Kidney (tissue), 14 donors: ENCODE data around the gene RUFY1. TPM values are rescaled to one million over a fixed set of nuclear protein-coding genes. Genes with fewer than 3 reads are reported as not detected.
"Not testable (repeated sequence)": the region's sequence is repeated elsewhere in the genome, so short reads cannot be mapped to it uniquely, and the experiment has no call there.

Experiments used
- DNase-seq, 5 donors: peaks; one replicate each; pipeline ENCODE4 v3.0.0-alpha.2; 2013 to 2020
- FAIRE-seq: peaks from 2 replicates; lab custom pipeline; 2012; peaks lifted over from hg19 to GRCh38; lab: Jason Lieb, UNC
- H3K27ac ChIP-seq, 2 donors: one replicate each; pipeline ENCODE4 v1.7.0; 2013; ENCODE audit warnings: low read depth in 2 of 2, low read length in 2 of 2, inconsistent platforms in 1 of 2
- H3K27me3 ChIP-seq: one replicate; pipeline ENCODE4 v1.7.1; 2013; ENCODE audit warnings: low read length, inconsistent platforms; ENCODE audit not compliant: control insufficient read depth, insufficient read depth
- H3K36me3 ChIP-seq, 3 donors: one replicate each; pipeline versions ENCODE4 v1.7.0 to v1.7.1; 2013; ENCODE audit warnings: low read length in 3 of 3, control low read depth in 1 of 3, inconsistent platforms in 1 of 3; ENCODE audit not compliant: insufficient read depth in 3 of 3, control insufficient read depth in 2 of 3
- H3K4me1 ChIP-seq, 3 donors: one replicate each; pipeline versions ENCODE4 v1.7.0 to v1.7.1; 2013; ENCODE audit warnings: low read length in 3 of 3, inconsistent platforms in 1 of 3, low read depth in 1 of 3; ENCODE audit not compliant: control insufficient read depth in 2 of 3, insufficient read depth in 2 of 3
- H3K4me3 ChIP-seq, 3 donors: one replicate each; pipeline versions ENCODE4 v1.7.0 to v1.8.1; 2013; ENCODE audit warnings: low read length in 3 of 3, control low read depth in 1 of 3, inconsistent platforms in 1 of 3
- H3K9ac ChIP-seq, 3 donors: one replicate each; pipeline versions ENCODE4 v1.7.0 to v1.7.1; 2013; ENCODE audit warnings: low read length in 3 of 3, control low read depth in 1 of 3, inconsistent platforms in 1 of 3
- H3K9me3 ChIP-seq, 3 donors: one replicate each; pipeline versions ENCODE4 v1.7.0 to v1.7.1; 2013; ENCODE audit warnings: low read length in 3 of 3, control low read depth in 1 of 3, inconsistent platforms in 1 of 3; ENCODE audit not compliant: control insufficient read depth in 2 of 3, insufficient read depth in 1 of 3
- CTCF ChIP-seq: IDR thresholded peaks from 3 replicates; pipeline ENCODE4 v1.5.1; 2012; ENCODE audit warnings: mild to moderate bottlenecking, moderate library complexity, borderline replicate concordance; ENCODE audit not compliant: insufficient read depth; ENCODE audit errors: extremely low read depth
- intact Hi-C: fragments of 100-400 bp; cut with DNase I; formaldehyde crosslinking; loops from one replicate; pipeline ENCODE4 v1.11.1; 2022
- polyA plus RNA-seq: library from polyadenylated mRNA; stranded (reverse); fragments of 350-450 nt; fragmentation: Illumina TruSeq; extraction: RNeasy Lipid Tissue Mini Kit (QIAGEN cat#74804); gene quantifications from one replicate; pipeline ENCODE4 v1.2.3, GENCODE V29; 2014; ENCODE audit warnings: low read depth, low replicate concordance; ENCODE audit not compliant: insufficient read depth
- total RNA-seq: library from RNA; stranded (reverse); fragmentation: NEBNext Ultra II Directional; extraction: Animal tissue kit (Norgen Biotek cat#: 25700); gene quantifications from one replicate; pipeline ENCODE4 v1.2.1, GENCODE V29; 2021
- donor health status: control.
- donor health status: control.
- donor health status: control.
- donor health status: control.
- donor health status: control.
- donor health status: DM: yes; HTN: yes; CAD: no.
- donor health status: Normal renal cell carcinoma (clear cell type).

The RUFY1 gene
- total and polyA plus RNA-seq, 2 donors from 2014 or later = 48.5 to 56.3 TPM

GRCh38 chr5:179516221-179516620, 34.1 kb upstream of the RUFY1 start:
- H3K4me1 ChIP-seq = no peaks in the 10 kb centered on the region
- H3K9me3 ChIP-seq = no peaks in the 10 kb centered on the region
- no peak for FAIRE-seq
- H3K4me3 ChIP-seq = no peak overlapping the region
- H3K9ac ChIP-seq = no peak overlapping the region
- no peaks in the 10 kb centered on the region for H3K27me3 ChIP-seq
- no peaks in the 10 kb centered on the region for H3K36me3 ChIP-seq
- intact Hi-C loops = no loop called here
- peak in 3 of 5 donors; percentile 44 to 67 (median 60) for DNase-seq
- no peak for TF ChIP-seq CTCF
- H3K27ac ChIP-seq = no peak overlapping the region

- DNase-seq, H3K9ac ChIP-seq, H3K27ac ChIP-seq, intact Hi-C loops, H3K27me3 ChIP-seq, H3K4me1 ChIP-seq, FAIRE-seq, H3K4me3 ChIP-seq, H3K9me3 ChIP-seq, H3K36me3 ChIP-seq: not testable (repeated sequence)
These were observed 32.6 kb upstream of the RUFY1 start for GRCh38 chr5:179517746-179518145.

GRCh38 chr5:179518369-179518768, 32.0 kb upstream of the RUFY1 start:
- H3K4me3 ChIP-seq, DNase-seq, H3K9ac ChIP-seq, FAIRE-seq, H3K36me3 ChIP-seq, intact Hi-C loops, H3K27me3 ChIP-seq, H3K27ac ChIP-seq, H3K4me1 ChIP-seq, H3K9me3 ChIP-seq: not testable (repeated sequence)

DNA sequence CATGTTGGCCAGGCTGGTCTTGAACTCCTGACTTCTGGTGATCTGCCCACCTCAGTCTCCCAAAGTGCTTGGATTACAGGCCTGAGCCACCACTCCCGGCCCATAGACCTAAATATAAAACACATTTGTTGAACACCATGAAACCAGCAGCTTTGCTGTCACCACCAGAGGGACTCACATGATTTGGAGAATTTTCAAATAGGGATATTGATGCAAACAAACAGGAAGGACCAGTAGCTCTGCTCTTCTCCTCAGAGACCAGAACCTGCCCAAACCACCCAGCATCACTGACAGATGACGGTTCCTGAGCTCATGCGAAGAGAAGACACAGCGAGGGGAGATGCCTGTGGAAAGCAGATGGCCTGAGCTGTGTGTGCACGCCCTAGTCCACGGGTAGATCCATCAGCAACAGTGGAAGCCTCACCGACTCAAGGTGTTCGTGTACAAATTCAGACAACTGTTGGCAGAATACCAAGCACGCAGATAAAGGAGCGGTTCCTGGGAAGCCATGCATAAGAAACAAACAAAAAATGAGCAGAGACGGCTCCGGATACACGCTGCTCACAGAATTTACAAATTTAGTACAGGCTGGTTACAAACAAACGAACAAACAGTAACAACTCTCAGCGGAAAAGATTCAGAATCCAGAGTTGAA, 30.8 kb upstream of the RUFY1 start:
- H3K27me3 ChIP-seq, H3K4me3 ChIP-seq, H3K9me3 ChIP-seq, FAIRE-seq, DNase-seq, intact Hi-C loops, H3K9ac ChIP-seq, H3K36me3 ChIP-seq, H3K4me1 ChIP-seq, H3K27ac ChIP-seq: not testable (repeated sequence)

DNA sequence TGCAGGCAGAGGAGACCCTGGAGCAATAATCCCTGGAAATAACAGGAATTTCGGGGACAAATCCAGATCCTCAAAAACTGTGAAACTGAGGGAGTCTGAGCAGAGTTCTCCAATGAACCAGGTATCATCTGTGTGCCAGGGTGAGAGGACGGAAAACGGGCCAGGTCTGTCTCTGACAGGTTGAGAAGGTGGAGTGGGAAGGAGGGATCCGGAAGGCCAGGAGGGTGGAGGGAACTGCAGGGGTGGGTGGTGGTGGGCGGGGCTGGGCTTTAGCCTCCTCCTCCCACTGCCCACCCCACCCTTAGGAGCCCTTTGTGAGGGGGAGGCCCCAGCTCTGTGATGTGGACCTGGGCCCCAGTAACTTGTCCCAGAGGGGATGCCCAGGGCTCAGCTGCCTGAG, 28.2 kb upstream of the RUFY1 start:
- FAIRE-seq, H3K4me3 ChIP-seq, H3K27ac ChIP-seq, DNase-seq, H3K9me3 ChIP-seq, H3K27me3 ChIP-seq, H3K4me1 ChIP-seq, H3K36me3 ChIP-seq, intact Hi-C loops, H3K9ac ChIP-seq: not testable (repeated sequence)
